B cell (primary cell): ENCODE results near the gene CXXC1.

Source experiments
- CTCF ChIP-seq: fragments of 200-600 bp; IDR thresholded peaks from one replicate; pipeline ENCODE4 v1.8.0; 2022; ENCODE audit warnings: antibody characterized with exemption, mild to moderate bottlenecking
- EZH2 ChIP-seq: IDR thresholded peaks from 2 replicates; pipeline ENCODE4 v1.6.1; 2012; ENCODE audit warnings: borderline replicate concordance, low read depth, mild to moderate bottlenecking, moderate library complexity, low read length; ENCODE audit not compliant: insufficient read depth, poor library complexity, severe bottlenecking

- TF ChIP-seq CTCF (peak; percentile 42), EZH2 (no peak)
These were observed at the start of gene CXXC1 for GRCh38 chr18:50287441-50288347.
